AG04449 (cell line): ENCODE measurements around the gene MCM7.

Source experiments
- CTCF ChIA-PET: fragments of 350-600 bp; formaldehyde crosslinking; extraction: SDS; loops from one replicate; lab custom pipeline; 2021; ENCODE audit warnings: antibody characterized with exemption; lab: Yijun Ruan, JAX
- POLR2A ChIA-PET: fragments of 400-600, 350-600 bp; formaldehyde crosslinking; extraction: SDS; loops from one replicate; lab custom pipeline; 2020; ENCODE audit warnings: antibody characterized with exemption, inconsistent platforms; lab: Yijun Ruan, JAX
- DNase-seq: peaks from one replicate; pipeline ENCODE4 v3.0.0-alpha.2; 2010; ENCODE audit warnings: low read depth, low spot score
- H3K4me3 ChIP-seq: 2 replicates; pipeline ENCODE4 v1.5.1; 2011; ENCODE audit warnings: low read depth, mild to moderate bottlenecking, control low read depth, low read length
- CTCF ChIP-seq: IDR thresholded peaks from one replicate; pipeline ENCODE4 v1.5.1; 2011; ENCODE audit warnings: mild to moderate bottlenecking, moderate library complexity, low read length, control low read depth, inconsistent platforms; ENCODE audit not compliant: insufficient read depth; ENCODE audit errors: missing control alignments

The MCM7 gene

GRCh38 chr7:100066953-100067352 lies 34.2 kb downstream of the MCM7 start:
- H3K4me3 ChIP-seq, result no peak overlapping the region
- TF ChIP-seq CTCF, result no peak
- CTCF ChIA-PET, result interaction anchor here (0.7 to 1.5 kb wide), 6 partner anchors 8 to 15 kb away, joined by 3 to 6 read pairs (median 4); no protein-coding TSS in a partner anchor
- no peak for DNase-seq
- POLR2A ChIA-PET, result no interaction called here

GRCh38 chr7:100065452-100066186 lies 35.6 kb downstream of the MCM7 start:
- POLR2A ChIA-PET, result no interaction called here
- CTCF ChIA-PET, result interaction anchor here (1.0 kb wide), 2 partner anchors 9 to 17 kb away, joined by 3 read pairs; no protein-coding TSS in a partner anchor
- TF ChIP-seq CTCF, result no peak
- DNase-seq, result no peak
- H3K4me3 ChIP-seq, result no peak overlapping the region

DNA sequence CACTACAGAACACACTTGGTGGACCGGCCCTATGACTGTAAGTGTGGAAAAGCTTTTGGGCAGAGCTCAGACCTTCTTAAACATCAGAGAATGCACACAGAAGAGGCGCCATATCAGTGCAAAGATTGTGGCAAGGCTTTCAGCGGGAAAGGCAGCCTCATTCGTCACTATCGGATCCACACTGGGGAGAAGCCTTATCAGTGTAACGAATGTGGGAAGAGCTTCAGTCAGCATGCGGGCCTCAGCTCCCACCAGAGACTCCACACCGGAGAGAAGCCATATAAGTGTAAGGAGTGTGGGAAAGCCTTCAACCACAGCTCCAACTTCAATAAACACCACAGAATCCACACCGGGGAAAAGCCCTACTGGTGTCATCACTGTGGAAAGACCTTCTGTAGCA lies 37.0 kb downstream of the MCM7 start:
- no peak overlapping the region for H3K4me3 ChIP-seq
- no peak for DNase-seq
- ChIA-PET CTCF (interaction anchor here (0.7 to 17.4 kb wide), 6 partner anchors 11 to 86 kb away, joined by 3 to 363 read pairs (median 5); partner anchors contain the start of gene ZNF3), POLR2A (interaction anchor here (1.3 kb wide), 1 partner anchor 33 kb away, joined by 3 read pairs; no protein-coding TSS in a partner anchor)
- TF ChIP-seq CTCF, result no peak

DNA sequence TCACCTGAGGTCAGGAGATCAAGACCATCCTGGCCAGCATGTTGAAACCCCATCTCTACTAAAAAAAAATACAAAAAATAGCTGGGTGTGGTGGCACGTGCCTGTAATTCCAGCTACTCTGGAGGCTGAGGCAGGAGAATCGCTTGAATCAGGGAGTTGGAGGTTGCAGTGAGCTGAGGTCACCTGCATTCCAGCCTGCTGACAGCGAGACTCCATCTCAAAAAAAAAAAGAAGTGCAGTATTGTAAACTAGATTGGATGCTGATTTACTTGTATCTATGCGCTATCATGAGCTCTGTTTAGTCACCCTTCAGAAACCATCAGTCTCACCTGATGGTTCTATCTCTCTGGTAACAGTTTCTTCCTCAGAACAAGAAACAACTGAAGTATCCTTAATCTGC lies 37.8 kb downstream of the MCM7 start:
- no peak for DNase-seq
- CTCF ChIA-PET, result interaction anchor here (1.1 to 17.4 kb wide), 5 partner anchors 10 to 71 kb away, joined by 3 to 363 read pairs (median 7); partner anchors contain the start of gene ZNF3
- no peak overlapping the region for H3K4me3 ChIP-seq
- POLR2A ChIA-PET, result interaction anchor here (1.3 kb wide), 1 partner anchor 32 kb away, joined by 3 read pairs; no protein-coding TSS in a partner anchor
- no peak for TF ChIP-seq CTCF

DNA sequence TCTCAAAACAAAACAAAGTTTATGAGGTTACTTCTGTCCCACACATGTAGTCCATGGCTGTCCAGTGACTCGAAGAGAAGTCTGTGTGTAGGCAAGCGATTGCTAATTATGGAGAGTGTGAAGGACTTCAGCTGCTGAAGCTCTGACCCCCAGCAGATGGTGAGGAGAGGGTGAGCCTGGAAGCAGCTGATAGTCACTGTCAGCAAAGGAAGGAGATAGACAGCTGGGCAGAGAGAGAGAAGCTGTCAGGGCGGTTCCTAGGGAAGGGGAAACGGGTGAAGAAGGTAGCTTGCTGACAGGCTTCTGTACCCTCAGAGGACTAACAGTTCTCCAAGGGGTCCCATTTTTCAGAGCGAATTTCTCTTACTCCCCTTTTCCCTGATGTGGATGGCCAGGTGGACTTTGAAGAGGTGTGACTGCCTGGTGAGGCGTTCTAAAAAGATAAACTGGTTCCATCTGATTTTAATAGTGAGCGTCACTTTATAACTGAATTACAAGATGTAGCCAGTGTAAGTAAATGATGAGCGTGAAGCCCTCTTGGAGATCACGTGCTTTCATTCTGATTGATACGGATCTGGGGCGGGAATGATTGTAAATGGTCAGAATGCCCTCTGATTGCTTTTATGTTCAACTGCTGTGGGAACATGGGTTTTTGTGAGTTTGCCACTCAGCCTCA lies 39.5 kb downstream of the MCM7 start:
- H3K4me3 ChIP-seq, result no peak overlapping the region
- no peak for TF ChIP-seq CTCF
- ChIA-PET POLR2A (no interaction called here), CTCF (interaction anchor here (0.7 to 17.4 kb wide), 4 partner anchors 9 to 82 kb away, joined by 3 to 363 read pairs (median 3); no protein-coding TSS in a partner anchor)
- DNase-seq, result no peak

GRCh38 chr7:100059251-100059739 lies 41.9 kb downstream of the MCM7 start:
- ChIA-PET CTCF (interaction anchor here (1.2 to 17.4 kb wide), 5 partner anchors 8 to 145 kb away, joined by 5 to 363 read pairs (median 5); partner anchors contain the start of gene ZSCAN21), POLR2A (interaction anchor here (1.2 kb wide), 1 partner anchor 9 kb away, joined by 3 read pairs; no protein-coding TSS in a partner anchor)
- TF ChIP-seq CTCF, result no peak
- H3K4me3 ChIP-seq, result no peak overlapping the region
- DNase-seq, result no peak
